ENCODE results near the gene BAG1. TPM values are rescaled to one million over a fixed set of nuclear protein-coding genes. Genes with fewer than 3 reads are reported as not detected.

Gene BAG1
- total RNA-seq, 4 donors from 2014 or later: 63.6 to 140 (median 70.8) TPM

DNA sequence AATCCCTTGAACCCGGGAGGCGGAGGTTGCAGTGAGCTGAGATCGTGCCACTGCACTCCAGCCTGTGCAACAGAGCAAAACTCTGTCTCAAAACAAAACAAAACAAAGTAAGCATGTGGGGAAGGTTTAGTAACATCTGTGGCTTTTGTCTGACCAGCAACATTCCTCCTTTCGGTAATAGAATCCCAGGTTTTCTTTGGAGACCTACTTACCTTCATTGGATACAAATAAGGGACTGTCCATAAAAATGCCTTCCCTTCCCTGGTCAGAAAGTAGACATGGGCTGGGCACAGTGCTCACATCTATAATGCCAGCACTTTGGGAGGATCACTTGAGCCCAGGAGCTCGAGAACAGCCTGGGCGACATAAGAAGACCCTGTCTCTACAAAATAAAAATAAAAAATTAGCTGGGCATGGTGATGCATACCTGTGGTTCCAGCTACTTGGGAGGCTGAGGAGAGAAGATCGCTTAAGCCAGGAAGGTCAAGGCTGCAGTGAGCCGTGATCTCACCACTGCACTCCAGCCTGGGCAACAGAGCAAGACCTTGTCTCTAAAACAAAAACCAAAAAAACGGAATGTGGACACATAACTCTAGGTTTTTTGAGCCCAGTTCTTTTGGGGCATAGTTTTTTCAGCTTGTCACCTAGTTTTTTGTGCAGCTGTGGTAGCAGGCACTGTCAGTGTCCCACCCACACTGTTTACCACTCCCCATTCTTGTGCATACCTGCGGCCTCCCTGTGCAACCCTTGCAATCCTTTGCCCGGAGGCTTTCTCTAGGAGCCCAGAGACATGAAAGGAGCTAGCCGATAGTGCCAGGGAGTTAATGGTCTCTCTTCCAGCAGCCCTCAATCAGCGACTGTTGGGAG, 33.5 kb downstream of the BAG1 start:
- Histone ChIP-seq H3K36me3 (no peaks in the 10 kb centered on the region), H3K27me3 (no peaks in the 10 kb centered on the region), H3K27ac (peak overlapping the region; percentile 74), H3K4me3 (no peak overlapping the region), H3K4me1 (peaks cover 70% of the 10 kb centered on the region), H3K9me3 (no peaks in the 10 kb centered on the region)
- TF ChIP-seq CTCF (IDR thresholded peaks at IDR 0.05) (no peak), POLR2A (IDR thresholded peaks at IDR 0.05) (no peak), EP300 (IDR thresholded peaks at IDR 0.05) (no peak), POLR2AphosphoS5 (IDR thresholded peaks at IDR 0.05) (no peak)
- WGBS: 64% methylated on average over 13 of the region's 13 CpGs
- peak in 1 of 2 donors; percentile 43 for DNase-seq (ENCODE audit: low spot score in 2 of 2)

- peaks cover 73% of the 10 kb centered on the region for H3K4me1 ChIP-seq
These were observed 35.0 kb downstream of the BAG1 start for GRCh38 chr9:33229359-33230114.

DNA sequence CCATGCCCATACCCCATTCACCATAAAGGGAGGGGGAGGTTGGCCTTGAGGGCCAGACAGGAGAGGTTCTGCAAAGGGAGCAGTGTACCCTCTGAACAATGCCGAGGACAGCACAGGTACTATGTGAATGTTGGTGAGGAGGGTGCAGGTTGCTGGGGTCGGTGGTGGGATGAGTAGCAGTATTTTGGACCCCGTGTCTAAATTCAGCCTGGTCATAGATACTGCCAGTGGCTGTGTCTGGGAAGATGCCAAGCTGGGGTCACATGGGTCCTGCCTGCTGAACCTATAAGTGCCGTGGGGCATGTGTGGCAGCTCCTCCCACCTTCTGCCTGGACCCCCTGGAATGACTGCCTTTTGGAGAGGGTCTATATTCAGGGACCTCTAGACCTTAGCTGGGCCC, 35.9 kb downstream of the BAG1 start:
- peaks cover 64% of the 10 kb centered on the region for H3K4me1 ChIP-seq
- DNase-seq (ENCODE audit: low spot score in 2 of 2): peak in 1 of 2 donors; percentile 60
- 93% methylated on average over 3 of the region's 4 CpGs for WGBS
- H3K27me3 ChIP-seq: no peaks in the 10 kb centered on the region
- H3K36me3 ChIP-seq: no peaks in the 10 kb centered on the region
- H3K4me3 ChIP-seq: no peak overlapping the region
- TF ChIP-seq POLR2AphosphoS5 (IDR thresholded peaks at IDR 0.05) (no peak), EP300 (IDR thresholded peaks at IDR 0.05) (no peak), POLR2A (IDR thresholded peaks at IDR 0.05) (no peak), CTCF (IDR thresholded peaks at IDR 0.05) (no peak)
- H3K27ac ChIP-seq: no peak overlapping the region
- H3K9me3 ChIP-seq: no peaks in the 10 kb centered on the region

More at GRCh38 chr9:33229359-33230114, 35.0 kb downstream of the BAG1 start:
- WGBS: 44% methylated on average over 8 of the region's 9 CpGs
- Histone ChIP-seq H3K27ac (peak overlapping the region; percentile 74), H3K4me3 (no peak overlapping the region), H3K27me3 (no peaks in the 10 kb centered on the region), H3K36me3 (no peaks in the 10 kb centered on the region), H3K9me3 (no peaks in the 10 kb centered on the region)
- peak in 1 of 2 donors; percentile 83 for DNase-seq (ENCODE audit: low spot score in 2 of 2)
- no peak for TF ChIP-seq POLR2A (IDR thresholded peaks at IDR 0.05)
- TF ChIP-seq CTCF (IDR thresholded peaks at IDR 0.05): peak in 1 of 2 donors; percentile 33

DNA sequence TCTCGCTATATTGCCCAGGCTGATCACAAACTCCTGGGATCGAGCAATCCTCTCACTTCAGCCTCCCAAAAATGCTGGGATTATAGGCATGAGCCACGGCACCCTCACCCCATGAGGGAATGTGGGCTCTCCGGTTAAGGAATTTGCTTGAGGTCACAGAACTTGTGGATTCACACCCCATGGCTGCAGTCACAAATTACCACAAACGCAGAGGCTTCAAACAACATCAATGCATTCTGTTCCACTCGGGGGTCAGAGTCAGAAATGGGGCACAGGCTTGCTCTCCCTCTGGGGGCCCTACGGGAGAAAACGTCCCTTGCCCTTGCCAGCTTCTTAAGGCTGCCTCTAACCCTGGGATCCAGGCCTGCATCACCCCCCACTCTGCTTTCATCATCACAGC, 36.8 kb downstream of the BAG1 start:
- DNase-seq (ENCODE audit: low spot score in 2 of 2): peak in 1 of 2 donors; percentile 56
- H3K27ac ChIP-seq: no peak overlapping the region
- 52% methylated on average over 7 of the region's 8 CpGs for WGBS

More for the DNA sequence above, 36.8 kb downstream of the BAG1 start:
- no peaks in the 10 kb centered on the region for H3K9me3 ChIP-seq
- TF ChIP-seq CTCF (IDR thresholded peaks at IDR 0.05): no peak
- no peak for TF ChIP-seq EP300 (IDR thresholded peaks at IDR 0.05)
- TF ChIP-seq POLR2AphosphoS5 (IDR thresholded peaks at IDR 0.05): no peak
- TF ChIP-seq POLR2A (IDR thresholded peaks at IDR 0.05): no peak
- no peaks in the 10 kb centered on the region for H3K27me3 ChIP-seq
- peaks cover 56% of the 10 kb centered on the region for H3K4me1 ChIP-seq
- H3K4me3 ChIP-seq: no peak overlapping the region
- H3K36me3 ChIP-seq: no peaks in the 10 kb centered on the region
